NCI-H69 (cell line): ENCODE data around the gene RND3.

Experiments
- DNase-seq: peaks from one replicate; lab custom pipeline; 2025; lab: John Stamatoyannopoulos, UW

RND3 gene

DNA sequence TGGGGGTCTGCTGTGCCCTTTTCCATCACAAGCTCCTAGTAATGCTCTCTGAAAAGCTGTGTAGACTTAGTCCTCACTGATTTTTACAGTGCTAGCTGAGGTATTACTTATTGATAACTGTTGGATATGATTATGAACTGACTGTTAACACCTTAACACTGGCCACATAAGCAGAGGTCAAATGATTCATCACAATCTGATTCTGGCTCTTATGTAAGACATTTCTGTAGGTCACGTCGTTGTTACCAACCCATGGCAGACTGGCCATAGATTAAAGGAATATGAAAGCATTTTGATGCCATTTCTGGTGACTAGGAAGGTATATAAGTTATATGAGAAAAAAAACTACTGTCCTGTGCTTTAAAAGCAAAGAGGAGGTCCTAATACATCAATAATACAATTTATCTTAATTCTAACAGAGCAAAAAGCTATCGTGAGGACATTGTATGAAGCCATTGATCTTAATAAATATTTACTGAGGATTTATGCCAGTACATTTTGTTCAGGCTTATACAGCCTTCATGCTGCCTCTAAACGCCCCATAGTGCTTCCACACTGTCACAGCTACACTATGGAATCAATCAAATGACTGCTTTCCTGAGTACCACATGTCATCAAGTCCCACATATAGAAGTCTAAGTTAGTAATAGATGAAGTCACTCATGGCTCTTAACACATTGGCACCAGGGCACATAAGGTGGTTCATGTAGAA is 6.9 kb upstream of the RND3 start:
- no peak for DNase-seq

DNA sequence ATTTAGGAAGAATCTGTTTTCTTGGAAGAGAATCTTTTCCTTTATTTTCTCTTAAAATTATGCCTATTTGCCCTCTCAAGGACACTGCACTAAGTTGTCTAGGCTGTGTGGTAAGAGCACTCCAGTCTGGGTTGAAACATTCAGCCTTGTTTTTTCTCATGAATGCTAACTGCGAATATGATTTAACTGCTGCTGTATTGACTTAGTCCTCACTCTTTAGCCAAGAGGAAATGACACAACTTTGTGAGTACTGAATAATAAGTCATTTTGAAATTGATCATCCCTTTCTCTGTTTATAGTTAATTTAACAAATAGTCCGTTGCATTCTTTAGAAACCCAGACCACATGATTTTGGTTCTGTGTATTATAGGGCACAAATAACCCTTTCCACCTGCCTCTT is 4.5 kb upstream of the RND3 start:
- DNase-seq = no peak

DNA sequence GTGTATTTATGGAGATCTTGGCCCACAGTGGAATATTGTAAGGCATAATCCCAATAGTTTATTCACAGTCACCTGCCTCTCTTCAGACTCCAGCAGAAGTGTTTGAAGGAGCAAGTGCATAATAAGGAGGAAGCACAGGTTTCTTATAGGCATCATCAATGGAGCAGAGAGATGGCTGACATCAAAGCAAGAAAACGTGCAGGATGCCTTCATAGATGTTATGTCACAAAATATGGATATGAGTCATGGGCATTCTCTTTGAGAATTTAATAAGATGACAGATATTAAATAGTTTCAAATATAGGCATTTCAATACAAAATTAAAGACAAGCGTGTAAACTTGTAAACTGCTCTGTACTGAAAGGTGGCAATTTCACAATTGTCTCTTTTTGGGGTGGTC is 4.0 kb upstream of the RND3 start:
- no peak for DNase-seq

DNA sequence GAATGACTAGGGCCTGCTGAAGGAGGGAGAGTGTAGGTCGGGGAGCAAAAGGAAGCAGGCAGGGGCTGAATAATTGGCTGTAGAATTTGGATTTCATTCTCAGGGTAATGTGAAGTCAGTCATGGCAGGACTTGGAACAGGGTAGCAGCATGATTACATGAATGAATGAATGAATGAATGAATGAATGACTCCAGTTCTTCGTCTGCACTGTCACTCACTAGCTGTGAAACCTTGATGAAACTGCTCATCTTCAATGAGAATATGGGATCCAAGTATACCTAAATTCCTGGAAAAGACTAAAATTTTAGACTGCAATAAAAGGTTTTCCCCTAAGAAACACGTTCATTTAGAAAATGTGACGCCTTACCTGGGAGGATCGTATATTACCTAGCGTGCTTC is 3.0 kb upstream of the RND3 start:
- no peak for DNase-seq

DNA sequence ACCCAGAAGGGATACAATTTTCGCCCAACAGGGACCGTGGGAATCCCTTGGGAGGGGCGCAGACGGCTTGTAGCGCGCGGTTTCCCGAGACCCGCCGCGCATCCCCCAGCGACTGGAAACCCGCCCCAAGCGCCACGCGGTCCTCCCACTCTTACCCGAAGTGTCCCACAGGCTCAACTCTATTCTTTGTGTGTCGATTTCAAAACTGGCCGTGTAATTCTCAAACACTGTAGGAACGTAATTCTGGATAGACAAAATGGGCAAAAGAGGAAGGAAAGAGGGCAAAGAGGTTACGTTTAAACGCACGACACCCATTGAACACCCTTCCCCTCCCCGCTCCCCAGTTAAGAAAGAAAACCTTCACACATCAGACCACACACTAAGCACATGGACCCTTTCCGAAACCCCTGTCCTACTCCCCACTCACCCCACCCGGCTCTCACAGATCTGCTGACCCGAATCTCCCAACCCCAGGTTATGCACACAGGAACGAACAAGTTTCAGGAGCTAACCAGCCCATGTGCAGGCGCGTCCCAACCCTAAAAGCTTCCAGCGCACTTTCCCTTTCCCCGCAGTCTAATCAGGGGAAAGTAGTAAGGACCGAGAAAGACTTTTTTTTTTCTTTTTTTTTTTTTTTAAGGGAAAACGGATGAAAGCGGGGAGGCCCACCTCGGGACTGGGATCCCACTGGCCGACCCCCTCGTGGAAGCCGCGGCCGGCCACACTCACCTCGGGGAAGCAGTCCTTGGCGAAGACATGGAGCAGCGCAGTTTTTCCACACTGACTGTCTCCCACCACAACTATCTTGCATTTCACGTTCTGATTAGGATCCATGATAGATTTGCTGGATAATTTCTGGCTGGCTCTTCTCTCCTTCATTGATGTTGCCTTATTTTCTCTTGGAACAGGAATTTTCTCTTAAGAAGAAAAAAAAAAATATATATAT is 655 bp downstream of the RND3 start:
- DNase-seq = peak; percentile 70

DNA sequence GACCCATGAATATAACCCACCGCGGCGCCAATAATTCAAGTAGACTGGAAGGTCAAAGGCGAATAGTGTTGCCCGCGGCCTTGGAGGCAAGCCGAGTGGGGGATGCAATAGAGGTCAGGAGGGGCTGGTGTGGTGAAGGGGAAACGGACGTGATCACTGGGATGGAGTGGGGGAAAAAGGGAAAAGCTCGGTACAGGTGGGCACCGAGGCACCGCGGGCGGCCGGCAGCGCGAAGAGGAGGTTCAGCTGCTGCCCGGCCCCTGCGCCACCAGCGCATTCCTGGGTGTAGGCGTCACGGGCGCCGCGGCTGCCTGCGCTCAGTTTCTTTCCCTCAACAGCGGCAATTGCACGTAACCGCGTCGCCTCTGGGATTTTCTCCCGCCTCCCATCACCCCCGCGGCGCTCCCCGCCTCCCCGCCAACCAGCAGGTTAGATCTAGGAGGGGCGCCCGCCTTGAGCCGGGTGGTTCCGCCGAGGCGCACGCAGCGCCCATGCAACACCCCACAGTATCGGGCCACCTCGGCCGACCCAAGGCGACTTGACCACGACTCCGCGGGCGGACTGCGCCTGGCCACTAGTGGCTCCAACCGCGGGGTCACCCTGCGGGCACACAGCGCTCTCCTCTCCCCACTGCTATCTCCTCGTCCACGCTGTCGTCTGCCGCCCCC is 1.5 kb downstream of the RND3 start:
- peak; percentile 84 for DNase-seq

DNA sequence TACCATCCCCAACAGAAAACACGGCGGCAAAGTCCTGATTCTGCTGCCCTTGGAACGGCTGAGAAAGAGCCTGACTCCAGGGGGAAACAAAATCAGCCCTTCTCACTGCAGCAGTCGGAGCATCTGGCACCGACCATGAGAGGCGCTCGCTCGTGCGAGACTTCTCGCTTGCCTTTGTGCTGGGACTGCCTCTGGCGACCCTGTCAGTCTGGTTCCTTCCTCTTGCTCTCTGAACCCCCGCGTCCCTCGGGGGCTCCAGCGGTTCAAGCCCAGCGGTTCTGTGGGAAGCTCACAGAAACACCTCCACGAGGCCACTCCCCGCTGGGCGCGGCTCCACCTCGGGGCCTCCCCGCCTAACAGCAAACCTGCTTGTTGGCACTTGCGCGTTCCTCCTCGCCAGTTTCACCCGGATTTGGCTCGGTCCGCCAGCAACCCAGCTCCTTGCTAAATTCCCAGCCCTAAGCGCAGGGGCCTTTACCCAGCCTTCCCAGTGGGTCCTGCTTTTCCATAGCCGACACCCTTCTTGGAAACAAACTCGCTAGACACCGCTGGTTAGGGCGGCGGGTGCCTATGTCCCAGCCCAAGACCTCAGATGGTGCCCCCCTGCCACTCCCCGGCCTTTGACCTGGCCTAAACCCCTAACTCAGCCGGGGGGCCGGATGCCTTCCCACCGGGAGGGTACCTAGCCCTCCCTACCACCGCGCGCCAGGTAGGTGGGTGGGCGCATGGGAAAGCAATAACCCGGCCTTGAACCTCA is 2.2 kb downstream of the RND3 start:
- peak; percentile 87 for DNase-seq

DNA sequence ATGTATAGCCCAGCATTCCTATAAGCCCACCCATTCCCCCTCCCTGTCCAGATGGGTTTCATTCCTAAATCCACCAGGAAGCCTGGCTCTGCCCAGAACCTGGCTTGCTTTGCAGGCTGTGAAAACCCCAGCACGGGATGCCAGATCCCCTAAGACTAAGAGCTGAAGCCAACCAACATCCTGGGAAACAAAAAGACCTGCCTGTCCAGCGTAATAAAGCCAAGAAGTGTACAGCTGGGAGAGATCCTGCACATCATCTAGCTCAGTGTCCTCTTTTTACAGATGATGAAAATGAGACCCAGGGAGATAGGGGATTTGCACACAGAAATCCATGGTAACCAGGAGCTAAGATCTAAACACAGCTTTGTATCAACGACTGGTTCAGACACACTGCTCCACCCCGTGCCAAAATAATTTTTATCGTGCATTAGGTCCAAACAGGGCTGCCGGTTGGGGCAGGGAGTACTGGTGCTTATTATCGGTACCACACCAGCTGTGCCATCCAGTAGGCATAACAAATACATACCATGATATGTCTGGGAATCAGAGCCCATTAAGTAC is 2.9 kb downstream of the RND3 start:
- peak; percentile 22 for DNase-seq

DNA sequence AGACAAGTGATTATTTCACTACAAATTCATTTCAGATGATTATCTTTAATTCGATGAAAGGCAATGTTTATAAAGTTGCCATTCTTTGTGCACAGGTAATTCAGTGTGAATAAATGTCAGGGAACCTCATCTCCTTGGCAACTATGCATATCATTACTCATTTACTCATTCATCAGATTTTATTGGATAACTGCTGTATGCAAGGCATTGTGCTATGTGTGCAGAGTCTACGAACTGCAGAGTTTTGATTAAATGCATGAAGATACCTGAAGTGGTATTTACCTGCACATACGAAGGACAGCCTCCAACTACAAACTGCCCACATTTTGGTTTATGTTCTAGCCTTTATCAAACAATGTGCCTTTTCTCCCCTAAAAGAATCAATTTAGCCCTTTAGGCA is 3.5 kb downstream of the RND3 start:
- peak; percentile 5 for DNase-seq

DNA sequence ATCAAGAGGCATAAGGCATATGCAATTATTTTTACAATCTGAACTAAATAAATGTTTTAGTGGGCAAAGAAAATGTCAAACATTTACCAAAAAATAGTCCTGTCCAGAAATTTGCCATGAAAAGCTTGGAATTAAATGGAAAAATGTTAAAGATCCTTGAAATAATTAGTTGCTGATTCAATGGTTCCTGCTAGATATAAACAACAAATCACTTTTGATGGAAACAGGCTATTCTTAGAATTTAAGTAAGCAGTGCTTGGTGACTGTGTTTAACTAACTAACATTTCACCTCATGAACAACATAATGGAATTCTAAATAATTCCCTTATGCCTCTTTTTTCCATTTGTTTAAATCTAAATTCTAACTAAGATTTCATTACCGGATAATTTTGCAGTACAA is 3.9 kb downstream of the RND3 start:
- DNase-seq = no peak

DNA sequence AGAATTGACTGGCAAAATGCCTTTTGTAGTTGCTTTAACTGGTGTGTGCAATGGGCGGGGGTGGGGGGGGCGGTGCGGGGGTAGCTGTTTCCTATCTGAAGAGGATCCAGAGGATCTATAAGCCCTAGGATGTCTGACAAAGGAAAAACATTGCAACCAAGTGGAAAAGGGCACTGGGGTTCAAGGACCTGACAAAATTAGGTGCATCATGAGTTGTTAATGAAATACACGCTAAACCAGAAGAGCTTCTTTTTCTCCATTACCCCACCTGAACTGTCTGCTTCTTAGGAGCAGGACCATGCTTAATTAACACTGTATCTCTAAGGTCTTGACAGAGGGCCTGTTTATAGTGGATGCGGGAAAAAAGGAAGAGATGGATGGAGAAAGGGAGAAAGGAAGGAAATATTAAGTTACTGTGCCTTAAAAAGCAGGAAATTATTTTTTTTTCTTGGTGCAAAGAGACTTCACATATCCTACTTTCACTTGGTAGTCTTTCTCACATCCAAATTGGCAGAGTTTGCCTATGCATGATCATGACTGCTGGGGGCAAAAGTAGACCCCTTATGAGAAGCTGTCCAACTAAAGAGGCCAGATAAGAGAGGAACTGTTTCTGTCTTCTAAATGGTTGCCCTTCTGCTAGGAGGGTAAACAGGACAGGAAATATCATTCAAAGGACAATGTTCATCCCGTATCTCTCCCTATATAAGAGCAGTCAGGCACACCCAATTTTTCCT is 4.6 kb downstream of the RND3 start:
- DNase-seq = no peak

DNA sequence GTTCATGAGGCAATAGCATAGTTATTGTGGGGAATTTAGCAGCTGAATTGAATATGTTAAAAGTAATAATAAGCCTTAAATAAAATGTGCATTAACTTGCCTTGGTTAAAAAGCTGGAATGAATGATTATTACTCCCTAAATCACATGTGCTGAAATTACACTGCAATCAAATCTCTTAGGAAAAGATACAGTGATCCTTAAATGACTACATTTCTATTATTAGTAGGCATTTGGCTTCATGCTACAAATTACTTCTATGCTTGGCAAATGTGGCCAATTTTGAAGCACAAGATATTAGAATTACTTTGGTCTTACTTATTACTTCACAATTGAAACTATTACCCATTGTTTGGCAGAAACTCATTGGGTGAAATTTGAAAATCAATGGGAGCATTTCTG is 5.4 kb downstream of the RND3 start:
- no peak for DNase-seq

DNA sequence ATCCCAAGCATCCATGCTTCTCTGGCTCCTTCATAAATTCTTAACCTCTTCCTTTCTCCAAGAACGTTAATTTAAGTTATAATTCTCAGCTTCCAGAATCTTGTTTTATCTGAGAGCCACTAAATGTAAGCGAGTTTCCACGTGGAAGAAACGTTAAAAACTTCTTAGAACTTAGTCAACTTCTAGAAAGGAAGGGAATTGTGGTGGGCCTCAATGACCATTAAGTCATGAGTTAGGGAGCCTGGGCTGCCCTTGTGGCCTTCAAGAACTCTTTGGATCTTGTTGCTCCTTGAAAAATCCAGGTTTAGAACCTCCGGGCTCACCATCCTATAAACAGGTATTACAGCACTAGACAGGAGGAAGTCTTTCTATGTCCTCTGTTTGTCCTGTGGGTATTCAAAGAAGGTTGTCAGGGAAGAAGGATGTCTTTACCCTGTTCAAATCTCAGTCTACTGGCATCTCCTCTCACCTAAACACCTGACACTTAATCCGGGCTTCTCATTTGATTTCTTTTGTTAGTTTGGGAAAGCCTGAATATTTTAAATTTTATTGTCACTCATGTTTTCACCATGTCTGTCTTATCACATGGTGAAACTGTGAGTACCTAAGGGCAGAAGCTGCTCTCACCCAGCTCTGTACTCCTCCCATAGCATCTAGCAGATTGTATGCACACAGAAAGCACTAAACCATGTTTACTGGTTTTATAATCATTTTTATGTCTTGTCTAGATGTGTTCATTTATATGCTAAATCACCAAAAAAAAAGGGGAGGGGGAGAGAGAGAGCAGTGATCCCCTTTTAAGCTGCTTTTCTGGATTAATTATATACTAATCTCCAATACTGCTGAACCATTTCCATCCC is 6.3 kb downstream of the RND3 start:
- no peak for DNase-seq

DNA sequence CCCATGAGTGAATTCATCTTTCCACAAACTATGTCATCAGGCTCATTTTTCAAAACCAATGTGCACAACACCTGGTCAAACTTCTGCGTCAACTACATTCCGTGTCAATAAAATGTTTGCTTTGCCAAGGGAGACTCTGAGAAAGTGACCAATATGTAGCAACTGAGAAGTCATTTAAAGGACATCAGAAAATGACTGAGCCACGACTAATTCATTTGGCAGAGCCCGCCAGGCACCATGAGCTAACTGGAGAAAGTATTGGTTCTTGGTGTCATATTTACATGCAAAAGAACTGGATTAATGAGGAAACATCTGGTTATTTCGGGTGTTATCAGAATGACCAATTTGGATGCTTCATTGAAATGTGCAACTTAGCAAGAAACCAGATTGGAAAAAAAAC is 7.2 kb downstream of the RND3 start:
- no peak for DNase-seq

DNA sequence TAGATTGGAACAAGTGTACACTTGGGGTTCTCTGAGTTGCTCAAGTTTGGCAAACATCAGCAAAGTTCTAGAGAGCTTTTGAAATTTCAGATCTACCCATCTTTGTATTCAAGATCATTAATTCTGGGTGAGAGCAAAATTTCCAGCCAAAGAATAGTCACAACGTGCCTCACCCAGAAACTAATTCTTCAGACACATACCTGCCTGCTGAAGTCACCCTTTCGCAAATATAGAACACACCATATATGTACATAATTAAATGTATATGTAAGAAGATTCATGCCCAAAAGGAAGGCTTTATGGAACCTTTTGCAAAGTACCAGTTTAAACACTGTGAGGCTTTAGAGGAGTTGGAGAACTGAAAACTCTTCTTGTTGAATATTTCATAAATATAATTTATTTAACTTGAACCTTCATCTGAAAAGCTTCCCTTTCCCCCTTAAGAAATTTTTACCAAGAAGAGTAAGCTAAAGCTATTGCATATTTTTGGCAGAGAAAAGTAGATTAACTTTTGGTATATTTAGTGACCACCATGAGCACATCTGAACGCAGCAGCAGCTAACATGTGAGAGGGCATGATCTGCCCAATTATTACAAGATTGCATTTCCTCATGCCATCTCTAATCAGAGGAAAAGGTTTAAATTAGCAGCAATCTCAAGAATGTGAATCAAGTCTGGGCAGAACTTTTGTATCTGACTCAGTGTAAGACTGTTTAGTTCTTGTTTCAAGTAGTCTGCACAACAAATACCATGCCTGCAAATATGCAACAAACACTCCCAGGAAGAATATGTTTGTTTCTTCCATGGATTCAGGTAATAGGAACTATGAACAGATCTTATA is 8.2 kb downstream of the RND3 start:
- no peak for DNase-seq

DNA sequence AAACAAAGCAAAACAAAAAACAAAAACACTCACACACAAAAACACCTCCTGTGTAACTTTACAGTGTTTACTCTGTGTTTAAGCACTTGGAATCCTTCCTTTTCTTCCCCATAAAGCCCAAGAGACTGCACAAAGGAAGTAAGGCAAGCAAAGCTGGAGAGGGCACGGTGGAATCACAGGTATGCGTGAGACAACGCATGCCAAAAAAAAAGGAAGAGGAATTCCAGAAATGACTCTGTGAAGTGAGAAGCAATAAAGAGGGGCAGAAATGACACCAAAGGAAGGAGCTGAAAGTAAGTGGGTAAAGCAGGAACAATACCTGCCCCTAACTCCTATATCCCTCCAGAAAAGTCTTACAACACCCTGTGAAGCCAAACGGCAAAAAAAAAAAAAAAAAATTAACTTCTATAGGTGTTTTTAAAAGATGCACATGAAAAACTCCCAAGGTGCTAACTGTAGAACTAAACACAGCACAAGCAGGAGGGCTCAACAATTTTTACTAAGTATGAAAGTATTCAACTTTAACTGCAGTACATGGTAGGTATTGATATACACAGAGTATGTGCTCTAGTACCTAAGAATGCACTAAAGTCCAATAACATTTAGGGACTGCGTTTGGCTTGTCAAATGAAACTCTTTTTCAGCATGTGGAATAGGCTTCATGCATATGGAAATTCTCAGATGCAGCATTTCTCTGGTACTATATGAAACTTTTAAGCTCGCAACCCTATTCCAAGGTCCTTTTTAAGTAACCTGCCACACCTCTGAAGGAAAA is 9.1 kb downstream of the RND3 start:
- DNase-seq = no peak

DNA sequence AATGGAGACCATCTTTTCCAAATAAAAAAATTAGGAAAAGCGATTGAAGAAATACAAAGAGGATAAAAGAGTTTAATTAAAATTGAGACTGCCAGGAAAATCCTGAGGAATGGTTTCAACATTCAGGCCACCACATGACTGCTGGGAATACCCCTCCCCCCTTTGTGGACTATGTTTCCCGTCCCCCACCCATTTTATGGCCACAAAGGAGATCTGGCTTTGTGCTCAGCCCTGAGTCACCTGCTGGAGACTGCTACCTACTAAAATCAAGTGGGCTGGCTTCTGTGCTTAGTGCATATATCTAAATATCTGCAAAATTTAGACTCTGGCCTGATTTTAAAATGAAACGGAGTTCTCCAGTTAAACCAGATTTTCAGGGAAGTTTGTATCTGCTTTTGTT is 10.1 kb downstream of the RND3 start:
- no peak for DNase-seq

DNA sequence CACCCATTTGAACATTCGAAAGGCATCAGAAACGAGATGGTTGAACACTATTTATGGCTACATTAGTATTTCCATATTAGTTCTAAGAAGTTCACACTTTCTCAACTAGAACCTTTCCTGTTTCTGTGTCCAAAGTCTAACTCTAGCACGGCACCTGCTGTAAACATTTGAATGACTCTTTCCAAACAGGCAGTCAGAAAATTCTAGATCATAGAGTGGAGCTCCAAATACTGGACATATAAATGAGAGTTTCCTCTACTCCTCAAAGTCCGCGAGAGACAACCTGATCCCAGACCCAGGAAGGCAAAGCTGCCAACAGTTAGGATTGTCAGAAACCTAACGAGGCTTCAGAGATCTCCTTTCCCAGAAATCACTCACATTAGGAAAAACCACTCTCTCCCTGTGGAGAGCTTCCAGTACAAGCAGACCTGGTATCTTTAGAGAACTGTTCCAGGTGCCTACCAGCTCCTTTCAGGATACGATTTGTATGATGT is 10.6 kb downstream of the RND3 start:
- DNase-seq = no peak
